ENCODE measurements around the gene CPED1.

GRCh38 chr7:121331048-121331447, 342.5 kb downstream of the CPED1 start:
- TF ChIP-seq CTCF (conservative IDR thresholded peaks at IDR 0.05 in 1 of 2, IDR thresholded peaks at IDR 0.05 in 1 of 2; ENCODE audit: low read depth in 1 of 2, low read length in 2 of 2): no peak
- TF ChIP-seq EZH2 (IDR thresholded peaks at IDR 0.05; ENCODE audit: low read length, missing control alignments): no peak

Data from fibroblast of lung (primary cell).